H4 (cell line): Measurements from ENCODE around the gene GRIA4. TPM values are rescaled to one million over a fixed set of nuclear protein-coding genes. Genes with fewer than 3 reads are reported as not detected.

Experiments
- DNase-seq: peaks from one replicate; pipeline ENCODE4 v3.0.0-alpha.2; 2015; ENCODE audit warnings: low spot score
- total RNA-seq: library from RNA; depleted of rRNA; stranded (reverse); fragments of >200 nt; shearing (Covaris generic); gene quantifications from 2 replicates; pipeline ENCODE4 v1.2.3, GENCODE V29; 2014; rRNA removed

GRIA4 gene
- 1.0 and 24.9 TPM in 2 replicates for total RNA-seq

- peak; percentile 24 for DNase-seq
Observed at GRCh38 chr11:105609832-105610781, at the start of gene GRIA4. Gene GRIA4, plus strand, starts transcription at chr11:105610073. Its CDS starts 925 bp downstream, at chr11:105610998.

- DNase-seq = no peak
Observed at GRCh38 chr11:105573091-105573490, 36.8 kb upstream of the GRIA4 start.

GRCh38 chr11:105574974-105575373 lies 34.9 kb upstream of the GRIA4 start:
- DNase-seq = no peak

DNA sequence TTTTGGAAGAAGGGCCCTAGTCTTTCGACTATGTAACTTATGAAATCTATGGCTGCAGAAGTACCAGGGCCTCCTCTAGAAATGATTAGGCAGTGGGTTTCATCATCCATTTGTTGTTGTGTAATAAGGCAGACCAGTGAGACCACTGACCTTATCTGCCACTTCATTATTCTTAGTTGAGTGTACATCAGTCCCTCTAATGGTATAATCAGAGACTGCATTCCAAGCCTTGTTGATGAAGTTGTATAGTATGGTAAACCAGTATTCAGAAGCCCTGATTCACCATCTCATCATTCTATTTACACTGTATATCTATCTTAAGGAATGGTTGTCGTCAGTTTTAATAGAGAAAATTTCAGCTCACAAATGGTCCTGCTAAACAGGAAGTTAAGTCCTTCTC lies 32.2 kb upstream of the GRIA4 start:
- peak; percentile 38 for DNase-seq

GRCh38 chr11:105579111-105579510 lies 30.8 kb upstream of the GRIA4 start:
- DNase-seq = no peak

DNA sequence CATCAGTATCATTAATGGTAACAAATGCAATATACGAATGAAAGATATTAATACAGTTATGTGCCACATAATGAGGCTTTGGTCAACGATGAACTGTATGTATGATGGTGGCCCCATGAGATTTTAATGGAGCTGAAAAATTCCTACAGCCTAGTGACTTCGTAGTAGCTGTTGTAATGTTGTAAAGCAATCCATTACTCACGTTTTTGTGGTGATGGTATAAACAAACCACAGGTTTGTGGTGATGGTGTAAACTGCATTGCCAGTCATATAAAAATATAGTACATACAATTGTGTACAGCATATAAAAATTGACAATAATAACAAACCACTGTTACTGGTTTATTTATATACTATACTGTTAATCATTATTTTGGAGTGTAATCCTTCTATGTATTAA lies 27.4 kb upstream of the GRIA4 start:
- DNase-seq = peak; percentile 66

- peak; percentile 42 for DNase-seq
Observed at GRCh38 chr11:105588001-105588400, 21.9 kb upstream of the GRIA4 start.

DNA sequence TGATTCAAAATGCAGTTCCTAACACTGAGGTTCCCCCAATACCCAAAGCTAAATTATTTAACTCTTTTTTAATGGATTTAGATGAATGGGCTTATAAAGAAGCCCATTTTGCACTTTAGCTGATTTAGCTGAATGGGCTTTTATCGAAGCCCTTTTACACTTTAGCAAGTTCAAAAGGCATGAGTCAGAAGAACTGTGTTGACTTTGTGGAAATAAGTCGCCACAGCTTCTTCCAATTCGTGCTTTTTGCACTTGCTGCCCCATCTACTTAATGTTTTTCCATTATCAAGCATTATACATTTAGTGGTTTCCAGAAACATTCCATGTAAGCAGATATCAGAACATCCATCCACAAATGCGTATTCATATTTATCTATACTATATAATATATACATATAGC lies 20.5 kb upstream of the GRIA4 start:
- DNase-seq = no peak

- no peak for DNase-seq
Observed at GRCh38 chr11:105592035-105592434, 17.8 kb upstream of the GRIA4 start.

GRCh38 chr11:105598371-105598770 lies 11.5 kb upstream of the GRIA4 start:
- DNase-seq = no peak

DNA sequence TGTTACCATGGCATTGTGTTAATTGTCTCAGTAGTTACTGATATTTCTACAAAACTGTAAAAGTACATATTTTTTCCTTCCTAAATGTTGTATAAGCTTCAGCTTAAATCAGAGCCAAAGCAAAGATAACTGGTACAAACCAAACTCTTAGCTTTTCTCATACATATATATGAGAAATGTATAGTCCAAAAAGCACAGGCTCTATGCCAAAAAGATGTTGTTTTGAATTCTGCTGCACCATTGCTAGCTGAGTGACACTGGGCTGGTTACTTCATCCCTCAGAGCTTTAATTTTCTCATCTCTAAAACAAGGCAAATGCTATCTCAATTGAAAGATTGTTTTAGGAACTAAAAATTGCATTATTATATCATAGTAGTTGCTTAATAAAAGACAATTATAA lies 6.7 kb upstream of the GRIA4 start:
- no peak for DNase-seq

DNA sequence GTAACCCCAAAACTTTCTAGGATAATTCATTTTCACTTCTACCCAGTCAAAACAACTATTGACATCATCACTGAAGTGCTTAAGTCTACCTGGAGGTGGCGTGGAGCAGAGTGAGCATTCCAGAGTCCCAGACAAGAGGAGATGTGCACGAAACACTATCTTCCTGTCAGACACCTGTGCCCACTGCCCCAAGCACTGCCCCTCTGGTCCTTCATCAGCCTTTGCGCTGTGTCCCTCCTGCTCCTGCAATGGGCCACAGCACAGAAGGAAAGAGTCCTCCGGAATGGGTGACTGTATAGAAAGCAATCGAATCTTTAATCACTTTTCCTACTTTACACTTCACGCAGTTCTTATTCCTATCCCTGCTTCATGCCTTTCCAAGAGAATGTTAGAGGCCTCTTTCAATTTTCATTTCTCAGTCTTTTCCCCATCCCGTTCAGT lies 512 bp upstream of the GRIA4 start:
- peak; percentile 29 for DNase-seq

GRCh38 chr11:105610871-105611571 lies 1.1 kb downstream of the GRIA4 start:
- no peak for DNase-seq

- no peak for DNase-seq
Observed at GRCh38 chr11:105611572-105612441, 1.9 kb downstream of the GRIA4 start.

GRCh38 chr11:105612771-105613170 lies 2.9 kb downstream of the GRIA4 start:
- no peak for DNase-seq

DNA sequence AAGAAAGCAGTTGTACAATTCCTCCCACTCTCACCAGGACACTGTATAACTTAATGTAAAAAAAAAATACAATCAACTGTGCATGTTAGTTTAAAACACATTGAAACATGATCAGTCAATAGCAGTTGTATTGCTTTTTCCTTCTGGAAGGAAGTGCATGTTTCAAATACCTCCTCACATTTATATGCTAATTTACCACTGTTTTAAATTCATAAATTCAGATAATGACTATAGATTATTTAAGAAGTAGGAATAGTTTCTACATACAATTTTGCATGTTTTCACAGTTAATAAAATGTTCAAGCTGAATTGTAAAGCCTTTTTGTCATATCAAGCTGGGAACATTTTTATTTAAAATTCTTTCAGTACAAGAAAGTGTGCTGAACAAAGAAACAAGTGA lies 3.3 kb downstream of the GRIA4 start:
- DNase-seq = no peak

- DNase-seq = no peak
Observed at GRCh38 chr11:105618343-105618955, 8.6 kb downstream of the GRIA4 start.

DNA sequence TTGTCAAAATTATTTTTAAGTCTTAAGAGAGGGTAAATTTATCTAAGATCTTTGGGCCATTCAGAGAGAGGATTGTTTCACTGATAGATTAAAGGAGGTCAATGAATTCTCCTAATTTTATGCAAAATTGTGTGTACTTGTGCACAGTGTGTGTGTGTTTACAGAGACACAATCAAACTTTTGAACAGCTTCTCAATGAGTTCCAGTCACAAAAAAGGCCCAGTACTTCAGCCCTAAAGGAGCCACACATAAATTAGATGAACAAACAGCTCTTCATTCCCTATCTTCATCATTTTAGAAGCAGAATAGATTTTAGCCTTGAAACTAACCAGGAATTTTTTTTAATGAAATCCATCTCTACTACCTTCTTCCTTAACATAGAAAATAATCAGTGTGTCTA lies 9.7 kb downstream of the GRIA4 start:
- no peak for DNase-seq

DNA sequence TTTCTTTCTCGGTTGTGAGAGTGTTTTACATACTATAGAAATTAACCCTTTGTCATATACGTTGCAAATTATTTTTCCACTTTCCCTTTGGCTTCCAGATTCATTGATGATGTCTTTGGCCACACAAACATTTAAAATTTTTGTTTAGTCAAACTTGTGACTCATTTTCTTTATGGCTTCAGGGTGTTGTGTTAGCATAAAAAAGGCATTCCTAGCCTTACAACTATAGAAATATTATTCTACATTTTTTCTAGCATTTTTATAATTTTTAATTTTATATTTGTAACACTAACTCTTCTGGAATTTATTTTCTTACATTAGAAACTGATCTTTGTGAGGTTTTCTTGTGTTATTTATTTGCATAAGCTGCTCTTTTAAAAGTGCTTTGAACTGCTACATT lies 12.1 kb downstream of the GRIA4 start:
- no peak for DNase-seq

GRCh38 chr11:105632316-105632715 lies 22.4 kb downstream of the GRIA4 start:
- DNase-seq = no peak

DNA sequence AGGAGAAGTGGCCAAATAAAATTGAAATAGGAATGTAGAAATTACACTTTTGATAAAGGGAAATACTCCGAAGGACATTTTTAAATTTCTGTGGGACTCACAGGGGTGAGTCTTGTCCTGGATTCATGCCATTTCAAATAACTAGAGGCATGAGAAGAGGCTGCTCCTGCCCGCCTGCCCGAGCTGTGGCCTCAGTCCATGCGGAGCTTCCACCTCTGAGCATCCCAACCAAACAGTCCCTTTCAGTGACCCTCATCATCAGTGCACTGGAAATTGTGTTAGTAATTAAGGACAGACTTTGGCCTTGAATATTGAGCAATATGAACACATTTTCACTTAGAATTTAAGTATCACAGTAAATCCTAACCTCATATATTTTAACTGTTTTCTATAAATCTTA lies 25.6 kb downstream of the GRIA4 start:
- no peak for DNase-seq
